NT2/D1 (cell line): ENCODE data around the gene CCDC7.
"Not testable (repeated sequence)": the region's sequence is repeated elsewhere in the genome, so short reads cannot be mapped to it uniquely, and the experiment has no call there.

ENCODE experiments used
- DNase-seq: peaks from one replicate; pipeline ENCODE4 v3.0.0-alpha.2; 2011; ENCODE audit warnings: low read depth, low spot score
- H3K27me3 ChIP-seq: 2 replicates; pipeline ENCODE4 v1.6.0; 2011; ENCODE audit warnings: mild to moderate bottlenecking; ENCODE audit not compliant: insufficient read length, insufficient read depth
- H3K36me3 ChIP-seq: 2 replicates; pipeline ENCODE4 v1.6.1; 2011; ENCODE audit warnings: mild to moderate bottlenecking, low read length, mixed read lengths; ENCODE audit not compliant: insufficient read depth, insufficient read length
- H3K4me1 ChIP-seq: 2 replicates; pipeline ENCODE4 v1.5.1; 2011; ENCODE audit not compliant: insufficient read depth, insufficient read length
- H3K4me3 ChIP-seq: 2 replicates; pipeline ENCODE4 v1.5.1; 2011; ENCODE audit warnings: low read depth; ENCODE audit not compliant: insufficient read length
- H3K9ac ChIP-seq: 2 replicates; pipeline ENCODE4 v1.6.0; 2011; ENCODE audit warnings: low read depth; ENCODE audit not compliant: insufficient read length
- H3K9me3 ChIP-seq: 2 replicates; pipeline ENCODE4 v1.5.1; 2011; ENCODE audit warnings: mild to moderate bottlenecking, low read length; ENCODE audit not compliant: insufficient read depth
- SUZ12 ChIP-seq: IDR thresholded peaks from 2 replicates; pipeline ENCODE4 v1.6.1; 2011; ENCODE audit not compliant: insufficient read length, insufficient read depth; ENCODE audit errors: extremely low read depth
- YY1 ChIP-seq: IDR thresholded peaks from 2 replicates; pipeline ENCODE4 v1.6.1; 2011; ENCODE audit not compliant: insufficient read length, insufficient read depth
- ZNF274 ChIP-seq: IDR thresholded peaks from 2 replicates; pipeline ENCODE4 v1.6.1; 2011; ENCODE audit warnings: mild to moderate bottlenecking, low read depth, low read length

CCDC7 gene

GRCh38 chr10:32618482-32618881, 172.5 kb downstream of the CCDC7 start:
- no peaks in the 10 kb centered on the region for H3K36me3 ChIP-seq
- no peaks in the 10 kb centered on the region for H3K27me3 ChIP-seq
- DNase-seq: no peak
- no peaks in the 10 kb centered on the region for H3K9me3 ChIP-seq
- TF ChIP-seq YY1 (no peak), ZNF274 (no peak), SUZ12 (no peak)
- H3K9ac ChIP-seq: no peak overlapping the region
- no peaks in the 10 kb centered on the region for H3K4me1 ChIP-seq
- no peak overlapping the region for H3K4me3 ChIP-seq

GRCh38 chr10:32621969-32622368, 176.0 kb downstream of the CCDC7 start:
- Histone ChIP-seq H3K36me3 (no peaks in the 10 kb centered on the region), H3K4me1 (no peaks in the 10 kb centered on the region), H3K27me3 (no peaks in the 10 kb centered on the region), H3K9me3 (no peaks in the 10 kb centered on the region), H3K4me3 (no peak overlapping the region), H3K9ac (no peak overlapping the region)
- DNase-seq: no peak
- no peak for TF ChIP-seq YY1
- no peak for TF ChIP-seq SUZ12
- TF ChIP-seq ZNF274: no peak

- H3K27me3 ChIP-seq: no peaks in the 10 kb centered on the region
- no peaks in the 10 kb centered on the region for H3K9me3 ChIP-seq
- TF ChIP-seq YY1 (no peak), SUZ12 (no peak), ZNF274 (no peak)
- no peak overlapping the region for H3K4me3 ChIP-seq
- H3K4me1 ChIP-seq: no peaks in the 10 kb centered on the region
- DNase-seq: no peak
- H3K36me3 ChIP-seq: no peaks in the 10 kb centered on the region
- H3K9ac ChIP-seq: no peak overlapping the region
Measured at GRCh38 chr10:32622409-32622808, 176.5 kb downstream of the CCDC7 start.

GRCh38 chr10:32627183-32627582, 181.2 kb downstream of the CCDC7 start:
- no peak for DNase-seq
- no peak for TF ChIP-seq YY1
- no peak for TF ChIP-seq ZNF274
- no peak for TF ChIP-seq SUZ12
- H3K36me3 ChIP-seq: no peaks in the 10 kb centered on the region
- H3K4me3 ChIP-seq: no peak overlapping the region
- H3K4me1 ChIP-seq: no peaks in the 10 kb centered on the region
- H3K9me3 ChIP-seq: no peaks in the 10 kb centered on the region
- H3K9ac ChIP-seq: no peak overlapping the region
- no peaks in the 10 kb centered on the region for H3K27me3 ChIP-seq

GRCh38 chr10:32629910-32630309, 184.0 kb downstream of the CCDC7 start:
- Histone ChIP-seq H3K9ac (no peak overlapping the region), H3K9me3 (no peaks in the 10 kb centered on the region), H3K36me3 (no peaks in the 10 kb centered on the region), H3K4me3 (no peak overlapping the region), H3K27me3 (no peaks in the 10 kb centered on the region), H3K4me1 (no peaks in the 10 kb centered on the region)
- DNase-seq: no peak
- TF ChIP-seq ZNF274 (no peak), SUZ12 (no peak), YY1 (no peak)

- Histone ChIP-seq H3K4me1 (no peaks in the 10 kb centered on the region), H3K27me3 (no peaks in the 10 kb centered on the region), H3K9ac (no peak overlapping the region), H3K36me3 (no peaks in the 10 kb centered on the region), H3K4me3 (no peak overlapping the region), H3K9me3 (peaks cover 13% of the 10 kb centered on the region)
- DNase-seq: no peak
- no peak for TF ChIP-seq YY1
- TF ChIP-seq ZNF274: no peak
- no peak for TF ChIP-seq SUZ12
Measured at GRCh38 chr10:32646535-32646934, 200.6 kb downstream of the CCDC7 start.

- no peaks in the 10 kb centered on the region for H3K9me3 ChIP-seq
- DNase-seq: no peak
- H3K27me3 ChIP-seq: no peaks in the 10 kb centered on the region
- no peak overlapping the region for H3K9ac ChIP-seq
- no peak for TF ChIP-seq SUZ12
- no peak for TF ChIP-seq YY1
- TF ChIP-seq ZNF274: no peak
- H3K4me3 ChIP-seq: no peak overlapping the region
- H3K36me3 ChIP-seq: no peaks in the 10 kb centered on the region
- no peaks in the 10 kb centered on the region for H3K4me1 ChIP-seq
Measured at GRCh38 chr10:32650246-32650655, 204.3 kb downstream of the CCDC7 start.

- DNase-seq, H3K4me1 ChIP-seq, H3K9ac ChIP-seq, H3K36me3 ChIP-seq, H3K4me3 ChIP-seq, H3K27me3 ChIP-seq: not testable (repeated sequence)
- H3K9me3 ChIP-seq: peaks cover 18% of the 10 kb centered on the region; the same call in 1 of the 2 replicates
Measured at GRCh38 chr10:32657430-32657829, 211.5 kb downstream of the CCDC7 start.
